Stimulated activated CD8-positive, alpha-beta memory T cell treated with anti-CD3 and anti-CD28 coated beads, Interleukin-12 subunit alpha, Interleukin-12 subunit beta, amount 100 ng/mL, for 24 hours (primary cell): Measurements from ENCODE around the gene C1QTNF8.

Source experiments
- DNase-seq: peaks from one replicate; pipeline ENCODE4 v3.0.0-alpha.2; 2020; ENCODE audit errors: extremely low read depth

C1QTNF8 gene

GRCh38 chr16:1045310-1045992 lies 50.6 kb downstream of the C1QTNF8 start:
- DNase-seq = no peak

- DNase-seq = no peak
Observed at GRCh38 chr16:1044460-1045309, 51.4 kb downstream of the C1QTNF8 start.

- no peak for DNase-seq
Observed at GRCh38 chr16:1043881-1044451, 52.1 kb downstream of the C1QTNF8 start.

GRCh38 chr16:1042866-1043265 lies 53.2 kb downstream of the C1QTNF8 start:
- no peak for DNase-seq

- DNase-seq = no peak
Observed at GRCh38 chr16:1042049-1042744, 53.8 kb downstream of the C1QTNF8 start.

- DNase-seq = no peak
Observed at GRCh38 chr16:1040346-1040745, 55.7 kb downstream of the C1QTNF8 start.

- no peak for DNase-seq
Observed at GRCh38 chr16:1039762-1040161, 56.3 kb downstream of the C1QTNF8 start.

- no peak for DNase-seq
Observed at GRCh38 chr16:1038932-1039331, 57.1 kb downstream of the C1QTNF8 start.
